ENCODE measurements around the gene PPP2R2D.
A peak's percentile ranks its signal among the peaks of the same experiment; 100 is the strongest.

PPP2R2D gene

GRCh38 chr10:131954356-131954965 is 53.7 kb downstream of the PPP2R2D start:
- no peak for DNase-seq

GRCh38 chr10:131955591-131956340 is 55.0 kb downstream of the PPP2R2D start:
- no peak for DNase-seq

- no peak for DNase-seq
These were observed 59.0 kb downstream of the PPP2R2D start for GRCh38 chr10:131959841-131960240.

GRCh38 chr10:131960631-131961046 is 59.8 kb downstream of the PPP2R2D start:
- no peak for DNase-seq

- no peak for DNase-seq
These were observed 60.4 kb downstream of the PPP2R2D start for GRCh38 chr10:131961047-131961776.

- DNase-seq = no peak
These were observed 61.2 kb downstream of the PPP2R2D start for GRCh38 chr10:131961777-131962662.

- no peak for DNase-seq
These were observed 62.5 kb downstream of the PPP2R2D start for GRCh38 chr10:131963350-131963749.

GRCh38 chr10:131963811-131964210 is 63.0 kb downstream of the PPP2R2D start:
- no peak for DNase-seq

- peak; percentile 6 for DNase-seq
These were observed 63.5 kb downstream of the PPP2R2D start for GRCh38 chr10:131964298-131964697.

GRCh38 chr10:131968949-131969348 is 68.1 kb downstream of the PPP2R2D start:
- DNase-seq = no peak

GRCh38 chr10:131970946-131971345 is 70.1 kb downstream of the PPP2R2D start:
- DNase-seq = no peak

GRCh38 chr10:131971591-131971990 is 70.8 kb downstream of the PPP2R2D start:
- no peak for DNase-seq

- DNase-seq = no peak
These were observed 71.8 kb downstream of the PPP2R2D start for GRCh38 chr10:131972474-131973071.

GRCh38 chr10:131973160-131973951 is 72.5 kb downstream of the PPP2R2D start:
- DNase-seq = no peak

- DNase-seq = no peak
These were observed 73.4 kb downstream of the PPP2R2D start for GRCh38 chr10:131974034-131974817.

GRCh38 chr10:131975003-131975402 is 74.2 kb downstream of the PPP2R2D start:
- no peak for DNase-seq

- DNase-seq = no peak
These were observed 75.0 kb downstream of the PPP2R2D start for GRCh38 chr10:131975796-131976195.

- no peak for DNase-seq
These were observed 76.7 kb downstream of the PPP2R2D start for GRCh38 chr10:131977323-131978096.

- DNase-seq = no peak
These were observed 77.6 kb downstream of the PPP2R2D start for GRCh38 chr10:131978366-131978765.

GRCh38 chr10:131978851-131979250 is 78.0 kb downstream of the PPP2R2D start:
- no peak for DNase-seq

Data from NCI-H510A (cell line).